Activated CD4-positive, alpha-beta T cell treated with anti-CD3 and anti-CD28 coated beads for 1 hour (primary cell): ENCODE data around the gene HGF.
"Not testable (repeated sequence)": the region's sequence is repeated elsewhere in the genome, so short reads cannot be mapped to it uniquely, and the experiment has no call there.

Source experiments
- DNase-seq: peaks from one replicate; pipeline ENCODE4 v3.0.0-alpha.2; 2020

Gene HGF

DNA sequence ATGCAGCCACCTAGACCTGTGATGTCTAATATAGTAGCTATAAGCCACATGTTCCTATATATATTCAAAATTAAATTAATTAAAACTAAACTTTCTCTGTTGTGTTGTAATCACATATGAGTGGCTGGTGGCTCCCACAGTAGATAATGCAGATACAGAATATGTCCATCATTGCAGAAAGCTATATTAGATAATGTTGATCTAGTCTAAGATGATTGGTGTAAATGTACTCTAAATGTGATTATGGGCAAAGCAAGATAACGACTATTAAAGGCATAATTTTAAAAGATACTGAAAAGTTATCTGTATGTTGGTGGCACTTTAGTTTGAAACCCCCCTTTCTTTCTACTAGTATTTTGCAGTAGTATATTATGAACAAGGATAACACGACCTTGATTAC, 5.7 kb upstream of the HGF start:
- no peak for DNase-seq

DNA sequence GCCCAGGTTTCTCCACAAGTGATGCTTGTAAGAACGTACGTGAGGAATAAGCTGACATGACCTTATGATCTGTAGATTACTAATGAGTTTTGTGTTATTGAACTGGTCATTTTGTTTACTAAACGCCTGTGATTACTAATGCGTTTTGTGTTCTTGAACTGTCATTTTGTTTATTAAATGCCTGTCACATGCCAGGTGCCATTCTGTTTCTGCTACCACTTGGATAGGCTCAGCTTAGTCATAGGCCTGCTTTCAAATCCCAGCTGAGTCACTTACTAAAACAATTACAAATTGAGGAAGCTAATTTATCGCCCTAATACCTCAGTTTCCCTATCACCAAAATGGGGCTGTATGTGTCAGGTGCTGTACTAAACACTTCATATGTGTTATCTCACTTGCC, 4.7 kb upstream of the HGF start:
- DNase-seq: no peak

GRCh38 chr7:81770728-81771223, 929 bp upstream of the HGF start:
- DNase-seq: no peak

- DNase-seq: no peak
Measured at GRCh38 chr7:81768951-81769778, 682 bp downstream of the HGF start.

GRCh38 chr7:81767926-81768325, 1.9 kb downstream of the HGF start:
- no peak for DNase-seq

DNA sequence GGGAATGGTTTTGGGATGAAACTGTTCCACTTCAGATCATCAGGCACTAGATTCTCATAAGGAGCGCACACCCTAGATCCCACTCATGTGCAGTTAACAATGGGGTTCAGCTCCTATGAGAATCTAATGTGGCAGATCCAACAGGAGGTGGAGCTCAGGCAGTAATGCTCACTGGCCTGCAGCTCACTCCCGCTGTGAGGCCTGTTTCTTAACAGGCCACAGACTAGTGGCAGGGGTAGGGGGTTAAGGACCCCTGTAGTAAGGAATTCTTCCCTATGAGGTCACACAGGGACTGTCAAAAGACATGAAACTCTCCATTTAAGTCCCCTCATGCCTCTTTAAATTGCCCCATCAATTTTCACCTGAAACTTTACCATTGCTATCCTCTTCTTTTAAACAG, 8.0 kb downstream of the HGF start:
- DNase-seq: no peak

GRCh38 chr7:81761031-81761430, 8.8 kb downstream of the HGF start:
- no peak for DNase-seq

DNA sequence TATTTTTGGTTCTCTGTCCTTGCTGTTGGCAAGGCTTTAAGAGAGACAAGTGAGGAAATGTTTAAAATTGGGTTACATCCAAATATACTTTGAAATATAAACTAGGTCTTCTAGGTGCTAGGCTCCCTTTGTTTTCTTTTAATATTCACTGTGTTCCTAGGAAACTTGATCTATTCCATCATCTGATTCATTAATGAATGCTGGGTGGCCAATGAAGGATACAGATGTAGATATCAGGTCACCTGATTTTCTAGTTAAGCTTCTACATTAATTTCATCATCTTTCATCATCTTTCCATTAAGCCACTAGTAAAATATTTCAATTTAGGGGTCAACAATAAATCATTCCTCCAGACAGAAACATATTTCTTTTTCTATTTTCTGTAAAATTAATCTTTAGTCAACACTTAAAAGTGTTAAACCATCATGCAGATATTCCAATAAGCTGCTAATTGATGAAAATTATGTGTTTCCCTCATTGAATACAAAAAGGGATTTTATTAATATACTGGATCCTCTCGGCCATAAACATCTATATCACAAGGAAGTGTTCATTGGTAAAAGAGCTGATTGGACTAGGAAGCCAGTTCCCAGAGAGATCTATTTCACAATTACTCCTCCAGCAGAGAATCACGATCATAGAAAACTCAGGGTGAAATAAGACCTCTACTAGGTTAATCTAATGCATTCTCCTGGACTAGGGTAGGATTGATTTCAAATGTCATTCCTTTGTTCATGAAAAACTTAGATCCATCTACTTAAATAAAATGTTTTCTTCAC, 14.7 kb downstream of the HGF start:
- DNase-seq: no peak

GRCh38 chr7:81753392-81753791, 16.5 kb downstream of the HGF start:
- DNase-seq: no peak

DNA sequence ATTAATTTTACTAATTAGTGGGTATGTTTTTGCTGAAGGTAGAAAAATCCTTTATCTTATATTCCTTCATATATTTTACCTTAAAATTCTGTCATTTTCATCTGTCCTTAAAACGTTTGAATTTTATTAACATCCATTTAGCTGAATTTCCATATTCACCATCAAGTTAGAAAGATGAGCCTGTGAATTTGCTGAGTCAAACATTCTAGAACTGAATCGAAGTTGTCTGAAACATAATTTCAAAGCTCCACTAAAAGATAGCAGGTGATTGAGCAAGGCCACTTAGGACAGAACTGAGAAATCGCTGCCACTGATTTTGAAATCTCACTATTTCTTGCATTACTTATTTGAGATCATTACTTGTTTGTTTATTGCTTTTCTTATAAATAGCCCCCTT, 17.5 kb downstream of the HGF start:
- no peak for DNase-seq

GRCh38 chr7:81751619-81752317, 18.1 kb downstream of the HGF start:
- DNase-seq: no peak

GRCh38 chr7:81745637-81746036, 24.2 kb downstream of the HGF start:
- no peak for DNase-seq

DNA sequence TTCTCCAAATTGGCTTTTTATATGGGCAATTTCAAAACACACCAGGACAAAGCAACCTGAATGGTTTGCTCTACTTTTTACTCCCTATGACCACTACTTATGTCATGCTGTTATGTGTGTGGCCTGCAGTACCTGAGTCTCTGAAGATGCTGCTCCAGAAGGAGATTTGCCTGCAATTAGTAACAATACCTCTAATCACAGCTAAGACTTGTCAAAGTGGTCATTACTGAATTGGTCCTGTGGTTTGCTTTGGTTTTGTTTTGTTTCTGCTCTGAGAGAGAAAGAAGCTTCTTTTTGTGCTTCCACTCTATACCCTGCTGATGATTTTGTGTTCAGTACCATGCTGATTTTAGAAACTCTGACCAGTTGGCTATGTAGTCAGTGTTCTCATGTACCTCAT, 25.5 kb downstream of the HGF start:
- DNase-seq: no peak

GRCh38 chr7:81743665-81744064, 26.2 kb downstream of the HGF start:
- no peak for DNase-seq

DNA sequence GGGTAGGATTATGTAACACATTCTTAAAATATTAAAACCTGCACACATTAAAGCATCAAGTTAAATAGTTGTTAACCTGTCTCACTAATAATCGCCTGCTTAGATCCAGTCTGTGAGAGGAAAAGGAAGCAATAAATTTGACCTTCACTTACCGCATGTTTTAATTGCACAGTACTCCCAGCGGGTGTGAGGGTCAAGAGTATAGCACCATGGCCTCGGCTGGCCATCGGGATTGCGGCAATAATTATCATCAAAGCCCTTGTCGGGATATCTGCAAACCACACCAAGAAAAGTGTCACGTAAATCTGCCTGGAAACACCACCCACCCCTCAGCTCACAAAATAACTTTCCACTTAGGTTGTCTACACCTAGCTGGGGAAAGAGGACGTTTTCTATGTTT, 26.6 kb downstream of the HGF start:
- DNase-seq: no peak

- DNase-seq: no peak
Measured at GRCh38 chr7:81740403-81740802, 29.4 kb downstream of the HGF start.

- DNase-seq: no peak
Measured at GRCh38 chr7:81736091-81736490, 33.8 kb downstream of the HGF start.

GRCh38 chr7:81725812-81726127, 44.1 kb downstream of the HGF start:
- DNase-seq: no peak

GRCh38 chr7:81725003-81725811, 44.6 kb downstream of the HGF start:
- DNase-seq: no peak

DNA sequence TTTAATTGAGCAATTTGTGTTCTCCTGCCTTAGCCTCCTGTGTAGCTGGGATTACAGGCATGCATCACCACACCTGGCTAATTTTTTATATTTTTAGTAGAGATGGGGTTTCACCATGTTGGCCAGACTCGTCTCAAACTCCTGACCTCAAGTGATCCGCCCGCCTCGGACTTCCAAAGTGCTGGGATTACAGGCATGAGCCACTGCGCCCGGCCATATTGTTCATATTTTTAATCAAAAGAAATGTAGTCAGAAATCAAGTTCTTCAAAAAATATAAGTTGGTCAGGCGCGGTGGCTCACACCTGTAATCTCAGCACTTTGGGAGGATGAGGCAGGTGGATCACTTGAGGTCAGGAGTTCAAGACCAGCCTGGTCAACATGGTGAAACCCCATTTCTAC, 47.6 kb downstream of the HGF start:
- not testable (repeated sequence) for DNase-seq

- DNase-seq: no peak
Measured at GRCh38 chr7:81721437-81721836, 48.4 kb downstream of the HGF start.

- DNase-seq: no peak
Measured at GRCh38 chr7:81719865-81720264, 50.0 kb downstream of the HGF start.
